H1 (cell line): ENCODE results near the gene LYPD6B.

Experiments used
- ATF2 ChIP-seq: IDR thresholded peaks from 2 replicates; pipeline ENCODE4 v1.6.1; 2012; ENCODE audit warnings: low read length, inconsistent platforms
- CBX8 ChIP-seq: fragments of 300-800, 300-1000 bp; sonication (generic); IDR thresholded peaks from 2 replicates; pipeline ENCODE4 v1.7.1; 2016; ENCODE audit warnings: low read depth, low read length, borderline replicate concordance
- POLR2A ChIP-seq, 2 experiments: IDR thresholded peaks; 1 replicate in 1 of 2; 2 replicates in 1 of 2; pipeline ENCODE4 v1.6.1; 2011; ENCODE audit warnings: low read depth in 2 of 2, low read length in 2 of 2, mild to moderate bottlenecking in 2 of 2; ENCODE audit errors: control extremely low read depth in 1 of 2
- POLR2AphosphoS5 ChIP-seq: IDR thresholded peaks from 2 replicates; pipeline ENCODE4 v1.6.1; 2011; ENCODE audit warnings: low read depth, low read length
- RAD21 ChIP-seq, 2 experiments: IDR thresholded peaks in 1 of 2; conservative IDR thresholded peaks in 1 of 2; 2 replicates each; pipeline ENCODE4 v1.6.1; 2011; ENCODE audit warnings: low read depth in 2 of 2, low read length in 2 of 2, improper control_type of control experiment in 1 of 2, inconsistent platforms in 1 of 2, mild to moderate bottlenecking in 1 of 2, moderate library complexity in 1 of 2
- SP1 ChIP-seq: IDR thresholded peaks from 2 replicates; pipeline ENCODE4 v1.6.1; 2011; ENCODE audit warnings: low read depth, low read length
- SP2 ChIP-seq: IDR thresholded peaks from 2 replicates; pipeline ENCODE4 v1.6.1; 2012; ENCODE audit warnings: mild to moderate bottlenecking, low read length, inconsistent platforms
- TAF1 ChIP-seq: IDR thresholded peaks from 2 replicates; pipeline ENCODE4 v1.6.1; 2011; ENCODE audit warnings: mild to moderate bottlenecking, low read depth, low read length
- TAF7 ChIP-seq: optimal IDR thresholded peaks from 2 replicates; pipeline ENCODE3; 2011; ENCODE audit warnings: low read depth, mild to moderate bottlenecking, inconsistent platforms, low read length, moderate library complexity, borderline replicate concordance
- TF ChIP-seq, protein P1 (sequence below), 3 experiments: IDR thresholded peaks; 1 replicate in 2 of 3; 2 replicates in 1 of 3; pipeline versions ENCODE4 v1.5.1 to v1.6.1; 2011; ENCODE audit warnings: low read length in 3 of 3, mild to moderate bottlenecking in 3 of 3, inconsistent platforms in 2 of 3, low read depth in 1 of 3, moderate library complexity in 1 of 3; ENCODE audit not compliant: insufficient read depth in 1 of 3; ENCODE audit errors: control extremely low read depth in 1 of 3

GRCh38 chr2:148990968-148991367 is 47.5 kb upstream of the LYPD6B start:
- TF ChIP-seq, protein P1, sequence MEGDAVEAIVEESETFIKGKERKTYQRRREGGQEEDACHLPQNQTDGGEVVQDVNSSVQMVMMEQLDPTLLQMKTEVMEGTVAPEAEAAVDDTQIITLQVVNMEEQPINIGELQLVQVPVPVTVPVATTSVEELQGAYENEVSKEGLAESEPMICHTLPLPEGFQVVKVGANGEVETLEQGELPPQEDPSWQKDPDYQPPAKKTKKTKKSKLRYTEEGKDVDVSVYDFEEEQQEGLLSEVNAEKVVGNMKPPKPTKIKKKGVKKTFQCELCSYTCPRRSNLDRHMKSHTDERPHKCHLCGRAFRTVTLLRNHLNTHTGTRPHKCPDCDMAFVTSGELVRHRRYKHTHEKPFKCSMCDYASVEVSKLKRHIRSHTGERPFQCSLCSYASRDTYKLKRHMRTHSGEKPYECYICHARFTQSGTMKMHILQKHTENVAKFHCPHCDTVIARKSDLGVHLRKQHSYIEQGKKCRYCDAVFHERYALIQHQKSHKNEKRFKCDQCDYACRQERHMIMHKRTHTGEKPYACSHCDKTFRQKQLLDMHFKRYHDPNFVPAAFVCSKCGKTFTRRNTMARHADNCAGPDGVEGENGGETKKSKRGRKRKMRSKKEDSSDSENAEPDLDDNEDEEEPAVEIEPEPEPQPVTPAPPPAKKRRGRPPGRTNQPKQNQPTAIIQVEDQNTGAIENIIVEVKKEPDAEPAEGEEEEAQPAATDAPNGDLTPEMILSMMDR (IDR thresholded peaks at IDR 0.05; ENCODE audit: control extremely low read depth in 1 of 3, insufficient read depth in 1 of 3, low read depth in 1 of 3, low read length in 3 of 3) = no peak
- TF ChIP-seq SP1 = no peak
- no peak for TF ChIP-seq TAF1
- no peak for TF ChIP-seq POLR2A (IDR thresholded peaks at IDR 0.05; ENCODE audit: control extremely low read depth in 1 of 2, low read depth in 2 of 2, low read length in 2 of 2)
- TF ChIP-seq POLR2AphosphoS5 = no peak
- no peak for TF ChIP-seq ATF2
- no peak for TF ChIP-seq SP2
- TF ChIP-seq CBX8 = no peak
- TF ChIP-seq RAD21 (IDR thresholded peaks at IDR 0.05 in 1 of 2, conservative IDR thresholded peaks at IDR 0.05 in 1 of 2; ENCODE audit: low read depth in 2 of 2, low read length in 2 of 2) = no peak
- no peak for TF ChIP-seq TAF7
